Smooth muscle cell (in vitro differentiated cells): ENCODE data around the gene ATP2C2. TPM values are rescaled to one million over a fixed set of nuclear protein-coding genes. Genes with fewer than 3 reads are reported as not detected.

ENCODE experiments used
- DNase-seq: peaks from one replicate; lab custom pipeline; 2025; ENCODE audit not compliant: unreplicated experiment; lab: John Stamatoyannopoulos, UW
- H2AFZ ChIP-seq: fragments of 200-600 bp; sonication (generic); 2 replicates; pipeline ENCODE4 v1.6.0; 2016; ENCODE audit warnings: antibody characterized with exemption, low read depth, mild to moderate bottlenecking
- H3F3A ChIP-seq: fragments of 200-600 bp; sonication (generic); 2 replicates; pipeline ENCODE4 v1.6.0; 2017; ENCODE audit warnings: antibody characterized with exemption, low read depth
- H3K27ac ChIP-seq: fragments of 200-600 bp; sonication (generic); 2 replicates; pipeline ENCODE4 v1.5.1; 2016; ENCODE audit warnings: low read depth, mild to moderate bottlenecking
- H3K27me3 ChIP-seq: fragments of 200-600 bp; sonication (generic); 2 replicates; pipeline ENCODE4 v1.6.1; 2016; ENCODE audit warnings: low read depth, mild to moderate bottlenecking
- H3K36me3 ChIP-seq: fragments of 200-600 bp; sonication (generic); 2 replicates; pipeline ENCODE4 v1.5.1; 2016; ENCODE audit warnings: low read depth
- H3K4me1 ChIP-seq: fragments of 200-600 bp; sonication (generic); 2 replicates; pipeline ENCODE4 v1.5.1; 2016; ENCODE audit warnings: low read depth
- H3K4me2 ChIP-seq: fragments of 200-600 bp; sonication (generic); 2 replicates; pipeline ENCODE4 v1.6.0; 2016; ENCODE audit warnings: mild to moderate bottlenecking
- H3K4me3 ChIP-seq: fragments of 200-600 bp; sonication (generic); 2 replicates; pipeline ENCODE4 v1.5.1; 2016; ENCODE audit warnings: mild to moderate bottlenecking
- H3K79me2 ChIP-seq: fragments of 200-600 bp; sonication (generic); 2 replicates; pipeline ENCODE4 v1.6.0; 2016; ENCODE audit warnings: low read depth, mild to moderate bottlenecking
- H3K9ac ChIP-seq: fragments of 200-600 bp; sonication (generic); 2 replicates; pipeline ENCODE4 v1.6.0; 2016; ENCODE audit warnings: low read depth
- H3K9me3 ChIP-seq: fragments of 200-600 bp; sonication (generic); replicated peaks from 2 replicates; pipeline ENCODE4 v1.5.1; 2016; ENCODE audit warnings: low read depth
- H4K20me1 ChIP-seq: fragments of 200-600 bp; sonication (generic); 2 replicates; pipeline ENCODE4 v1.6.0; 2016; ENCODE audit warnings: low read depth
- WGBS: methylation state at CpG from one replicate; pipeline ENCODE4 v1.1.7; 2016; ENCODE audit warnings: low lambda C conversion rate; 5-methylcytosine and 5-hydroxymethylcytosine counted together
- polyA plus RNA-seq: library from polyadenylated mRNA; unstranded; fragments of >200 nt; fragmentation: Nextera tagmentation; extraction: Ambion mirVana; gene quantifications from 2 replicates; pipeline ENCODE4 v1.2.1, GENCODE V29; 2016
- total RNA-seq: library from RNA; depleted of rRNA; stranded (reverse); fragments of >200 nt; gene quantifications from 2 replicates; pipeline ENCODE4 v1.2.3, GENCODE V29; 2014
- TF ChIP-seq, protein P1 (sequence below): fragments of 200-600 bp; sonication (generic); IDR thresholded peaks from 2 replicates; pipeline ENCODE4 v1.5.1; 2017; ENCODE audit warnings: borderline replicate concordance, mild to moderate bottlenecking, antibody characterized with exemption; ENCODE audit not compliant: insufficient read depth, poor library complexity, severe bottlenecking

The ATP2C2 gene
- total and polyA plus RNA-seq, 2 experiments from 2014 or later: 3.1 to 4.1 TPM

DNA sequence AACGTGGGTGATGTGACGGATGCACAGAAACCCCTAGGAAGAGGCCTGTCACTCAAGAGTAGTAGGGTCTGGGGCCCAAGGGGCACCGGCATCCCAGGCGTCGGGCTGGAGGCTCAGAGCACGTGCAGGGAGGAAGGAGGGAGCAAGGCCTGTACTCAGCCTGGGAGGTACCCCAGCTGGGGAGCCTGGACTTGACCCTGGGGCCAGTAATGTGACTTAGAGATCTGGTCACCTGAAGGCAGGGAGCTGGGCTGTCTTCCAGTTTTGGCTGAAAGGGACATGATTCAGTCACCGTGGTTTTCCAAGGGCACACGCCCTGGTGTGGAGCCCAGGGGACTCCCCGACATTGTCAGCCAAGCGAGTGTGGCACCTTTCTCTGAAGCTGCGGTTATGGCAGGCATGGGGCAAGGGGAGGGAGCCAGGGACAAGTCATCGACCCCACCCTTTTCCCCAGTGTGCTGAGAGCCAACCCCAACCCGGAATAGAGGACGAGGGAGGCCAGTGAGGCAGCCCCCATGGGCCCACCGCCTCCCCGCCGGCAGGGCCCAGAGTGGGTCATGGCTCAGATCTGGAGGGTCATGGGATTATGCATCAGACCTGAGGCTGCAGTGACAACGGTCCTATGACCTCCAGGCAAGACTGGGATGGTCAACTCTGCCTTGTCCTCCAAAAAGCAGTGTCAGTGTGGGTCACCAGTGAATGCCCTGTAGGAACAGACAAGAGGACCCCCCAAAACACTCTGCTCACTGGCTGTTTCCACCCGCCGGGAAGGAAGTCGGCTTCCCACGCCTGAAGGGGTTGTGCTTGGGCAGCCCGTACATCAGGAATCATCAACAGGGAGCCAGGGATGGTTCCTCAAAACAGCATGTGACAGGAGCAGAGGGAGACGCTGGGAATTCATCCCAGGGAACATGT, 94.2 kb downstream of the ATP2C2 start:
- no peak for DNase-seq
- Histone ChIP-seq H3K4me3 (no peak overlapping the region), H3K27ac (no peak overlapping the region), H3K27me3 (no peaks in the 10 kb centered on the region), H3K4me2 (no peak overlapping the region), H4K20me1 (peaks cover 4% of the 10 kb centered on the region), H3K9me3 (no peaks in the 10 kb centered on the region), H3K79me2 (no peaks in the 10 kb centered on the region), H3K9ac (no peak overlapping the region), H3F3A (no peaks in the 10 kb centered on the region), H2AFZ (no peak overlapping the region), H3K4me1 (no peaks in the 10 kb centered on the region), H3K36me3 (peaks cover 9% of the 10 kb centered on the region)
- WGBS: 89% methylated on average over 24 of the region's 24 CpGs
- TF ChIP-seq, protein P1, sequence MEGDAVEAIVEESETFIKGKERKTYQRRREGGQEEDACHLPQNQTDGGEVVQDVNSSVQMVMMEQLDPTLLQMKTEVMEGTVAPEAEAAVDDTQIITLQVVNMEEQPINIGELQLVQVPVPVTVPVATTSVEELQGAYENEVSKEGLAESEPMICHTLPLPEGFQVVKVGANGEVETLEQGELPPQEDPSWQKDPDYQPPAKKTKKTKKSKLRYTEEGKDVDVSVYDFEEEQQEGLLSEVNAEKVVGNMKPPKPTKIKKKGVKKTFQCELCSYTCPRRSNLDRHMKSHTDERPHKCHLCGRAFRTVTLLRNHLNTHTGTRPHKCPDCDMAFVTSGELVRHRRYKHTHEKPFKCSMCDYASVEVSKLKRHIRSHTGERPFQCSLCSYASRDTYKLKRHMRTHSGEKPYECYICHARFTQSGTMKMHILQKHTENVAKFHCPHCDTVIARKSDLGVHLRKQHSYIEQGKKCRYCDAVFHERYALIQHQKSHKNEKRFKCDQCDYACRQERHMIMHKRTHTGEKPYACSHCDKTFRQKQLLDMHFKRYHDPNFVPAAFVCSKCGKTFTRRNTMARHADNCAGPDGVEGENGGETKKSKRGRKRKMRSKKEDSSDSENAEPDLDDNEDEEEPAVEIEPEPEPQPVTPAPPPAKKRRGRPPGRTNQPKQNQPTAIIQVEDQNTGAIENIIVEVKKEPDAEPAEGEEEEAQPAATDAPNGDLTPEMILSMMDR: no peak

DNA sequence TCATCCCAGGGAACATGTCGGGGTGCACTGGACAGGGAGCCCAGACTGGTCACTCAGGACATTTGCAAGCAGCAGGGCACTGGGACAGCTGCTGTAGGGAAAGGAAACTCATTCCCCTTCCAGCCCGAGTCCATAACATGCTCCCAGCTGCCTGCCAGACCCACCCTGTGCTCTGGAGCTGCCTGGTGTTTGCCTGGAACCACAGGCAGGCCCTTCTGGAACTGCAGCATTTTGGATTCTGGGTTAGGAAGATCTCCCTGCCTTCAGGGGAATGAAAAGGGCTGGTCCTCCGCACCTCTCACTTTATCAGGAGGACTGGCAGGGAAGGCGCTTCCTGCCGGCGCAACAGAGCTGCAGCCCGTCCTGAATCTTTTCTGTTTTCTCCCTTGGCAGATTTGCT, 94.9 kb downstream of the ATP2C2 start:
- Histone ChIP-seq H3K4me2 (no peak overlapping the region), H3K27me3 (no peaks in the 10 kb centered on the region), H3K79me2 (no peaks in the 10 kb centered on the region), H3K4me3 (no peak overlapping the region), H3K4me1 (no peaks in the 10 kb centered on the region), H3K27ac (no peak overlapping the region), H3F3A (no peaks in the 10 kb centered on the region), H4K20me1 (peaks cover 4% of the 10 kb centered on the region), H2AFZ (no peak overlapping the region), H3K36me3 (peaks cover 9% of the 10 kb centered on the region), H3K9me3 (no peaks in the 10 kb centered on the region), H3K9ac (no peak overlapping the region)
- no peak for DNase-seq
- 82% methylated on average over 7 of the region's 7 CpGs for WGBS
- TF ChIP-seq, protein P1: no peak

DNA sequence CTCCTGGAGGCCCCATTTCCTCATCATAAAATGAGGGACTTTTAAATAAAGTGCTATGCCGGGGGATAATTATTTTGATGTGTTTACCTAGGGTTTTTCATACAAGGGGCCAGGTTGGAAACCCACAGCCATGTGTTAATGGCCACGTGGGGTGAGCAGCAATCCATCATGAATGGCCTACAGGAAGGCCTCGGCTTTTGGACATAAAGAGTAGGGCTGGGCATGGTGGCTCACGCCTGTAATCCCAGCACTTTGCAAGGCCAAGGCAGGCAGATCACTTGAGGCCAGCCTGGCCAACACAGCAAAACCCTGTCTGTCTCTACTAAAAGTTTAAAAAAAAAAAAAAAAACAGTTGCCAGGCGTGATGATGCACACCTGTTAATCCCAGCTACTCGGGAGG, 95.8 kb downstream of the ATP2C2 start:
- Histone ChIP-seq H3F3A (no peaks in the 10 kb centered on the region), H3K36me3 (peaks cover 9% of the 10 kb centered on the region), H4K20me1 (peaks cover 4% of the 10 kb centered on the region), H3K4me3 (no peak overlapping the region), H3K9ac (no peak overlapping the region), H3K79me2 (no peaks in the 10 kb centered on the region), H3K4me2 (no peak overlapping the region), H2AFZ (no peak overlapping the region), H3K27me3 (no peaks in the 10 kb centered on the region), H3K9me3 (no peaks in the 10 kb centered on the region), H3K4me1 (no peaks in the 10 kb centered on the region), H3K27ac (no peak overlapping the region)
- WGBS: 91% methylated on average over 6 of the region's 6 CpGs
- TF ChIP-seq, protein P1: no peak
- DNase-seq: no peak
